GM12892 (cell line): ENCODE data around the gene RNF44.

Source experiments
- POLR2A ChIP-seq: IDR thresholded peaks from 2 replicates; pipeline ENCODE4 v1.6.1; 2011; ENCODE audit warnings: low read depth, low read length, control low read depth
- POLR2AphosphoS5 ChIP-seq: IDR thresholded peaks from 2 replicates; pipeline ENCODE4 v1.6.1; 2011; ENCODE audit warnings: low read depth, low read length, control low read depth
- TAF1 ChIP-seq: IDR thresholded peaks from 2 replicates; pipeline ENCODE4 v1.6.1; 2011; ENCODE audit warnings: low read depth, mild to moderate bottlenecking, control low read depth, low read length, borderline replicate concordance

- TF ChIP-seq POLR2A (no peak), TAF1 (no peak), POLR2AphosphoS5 (no peak)
Observed at GRCh38 chr5:176538230-176538988, 1.2 kb upstream of the RNF44 start.
